Muscle layer of duodenum (tissue), 2 donors: Measurements from ENCODE around the gene GABRP.
"Not testable (repeated sequence)": the region's sequence is repeated elsewhere in the genome, so short reads cannot be mapped to it uniquely, and the experiment has no call there.

Experiments used
- H3K27ac ChIP-seq: one replicate; pipeline ENCODE4 v1.7.0; 2013; ENCODE audit warnings: mild to moderate bottlenecking, low read length
- H3K27me3 ChIP-seq: one replicate; pipeline ENCODE4 v1.7.0; 2013; ENCODE audit warnings: low read depth, mild to moderate bottlenecking, control low read depth, low read length
- H3K36me3 ChIP-seq, 2 donors: one replicate each; pipeline ENCODE4 v1.7.0; 2013; ENCODE audit warnings: low read length in 2 of 2, control low read depth in 1 of 2, mild to moderate bottlenecking in 1 of 2; ENCODE audit not compliant: insufficient read depth in 2 of 2, control insufficient read depth in 1 of 2
- H3K4me1 ChIP-seq, 2 donors: one replicate each; pipeline ENCODE4 v1.7.0; 2013; ENCODE audit warnings: low read length in 2 of 2, mild to moderate bottlenecking in 2 of 2, control low read depth in 1 of 2, moderate library complexity in 1 of 2; ENCODE audit not compliant: insufficient read depth in 2 of 2, control insufficient read depth in 1 of 2
- H3K4me3 ChIP-seq, 2 donors: one replicate each; pipeline ENCODE4 v1.7.0; 2013; ENCODE audit warnings: low read length in 2 of 2, low read depth in 1 of 2, mild to moderate bottlenecking in 1 of 2
- H3K9me3 ChIP-seq, 2 donors: one replicate each; pipeline ENCODE4 v1.7.0; 2013; ENCODE audit warnings: low read length in 2 of 2, control low read depth in 1 of 2, mild to moderate bottlenecking in 1 of 2; ENCODE audit not compliant: control insufficient read depth in 1 of 2
- donor health status: healthy.

Gene GABRP

DNA sequence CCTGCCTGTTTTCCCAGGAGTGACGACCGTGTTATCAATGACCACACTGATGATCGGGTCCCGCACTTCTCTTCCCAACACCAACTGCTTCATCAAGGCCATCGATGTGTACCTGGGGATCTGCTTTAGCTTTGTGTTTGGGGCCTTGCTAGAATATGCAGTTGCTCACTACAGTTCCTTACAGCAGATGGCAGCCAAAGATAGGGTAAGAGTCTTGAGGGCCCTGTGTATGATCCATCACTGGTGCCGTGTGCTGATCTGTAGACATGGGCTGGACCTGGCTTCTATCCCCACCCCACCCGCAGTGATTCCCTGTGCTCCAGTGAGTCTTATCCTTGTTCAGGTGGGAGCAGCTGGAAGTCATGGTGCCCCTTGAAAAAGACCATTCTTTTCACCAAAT, 26.0 kb downstream of the GABRP start:
- Histone ChIP-seq H3K27ac (no peak overlapping the region), H3K27me3 (no peaks in the 10 kb centered on the region), H3K36me3 (no peaks in the 10 kb centered on the region), H3K4me3 (no peak overlapping the region), H3K9me3 (no peaks in the 10 kb centered on the region), H3K4me1 (no peaks in the 10 kb centered on the region)

DNA sequence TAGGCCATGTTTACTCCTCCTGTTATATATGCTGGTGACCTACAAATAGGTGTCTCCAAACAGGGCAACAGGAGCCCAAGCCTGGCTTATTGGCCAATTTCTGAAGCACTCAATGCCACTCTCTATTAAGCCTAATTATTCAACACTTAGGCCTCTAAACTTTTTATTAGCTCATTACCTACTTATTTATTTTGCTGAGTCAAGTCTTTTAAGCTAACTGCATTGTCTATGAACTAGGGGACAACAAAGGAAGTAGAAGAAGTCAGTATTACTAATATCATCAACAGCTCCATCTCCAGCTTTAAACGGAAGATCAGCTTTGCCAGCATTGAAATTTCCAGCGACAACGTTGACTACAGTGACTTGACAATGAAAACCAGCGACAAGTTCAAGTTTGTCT, 28.2 kb downstream of the GABRP start:
- Histone ChIP-seq H3K36me3 (no peaks in the 10 kb centered on the region), H3K9me3 (no peaks in the 10 kb centered on the region), H3K4me1 (no peaks in the 10 kb centered on the region), H3K27ac (no peak overlapping the region), H3K27me3 (no peaks in the 10 kb centered on the region), H3K4me3 (no peak overlapping the region)

DNA sequence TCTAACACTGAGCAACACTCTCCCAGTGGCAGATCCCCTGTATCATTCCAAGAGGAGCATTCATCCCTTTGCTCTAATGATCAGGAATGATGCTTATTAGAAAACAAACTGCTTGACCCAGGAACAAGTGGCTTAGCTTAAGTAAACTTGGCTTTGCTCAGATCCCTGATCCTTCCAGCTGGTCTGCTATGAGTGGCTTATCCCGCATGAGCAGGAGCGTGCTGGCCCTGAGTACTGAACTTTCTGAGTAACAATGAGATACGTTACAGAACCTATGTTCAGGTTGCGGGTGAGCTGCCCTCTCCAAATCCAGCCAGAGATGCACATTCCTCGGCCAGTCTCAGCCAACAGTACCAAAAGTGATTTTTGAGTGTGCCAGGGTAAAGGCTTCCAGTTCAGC, 29.7 kb downstream of the GABRP start:
- Histone ChIP-seq H3K4me1 (no peaks in the 10 kb centered on the region), H3K4me3 (no peak overlapping the region), H3K27ac (no peak overlapping the region), H3K9me3 (no peaks in the 10 kb centered on the region), H3K27me3 (no peaks in the 10 kb centered on the region), H3K36me3 (no peaks in the 10 kb centered on the region)

DNA sequence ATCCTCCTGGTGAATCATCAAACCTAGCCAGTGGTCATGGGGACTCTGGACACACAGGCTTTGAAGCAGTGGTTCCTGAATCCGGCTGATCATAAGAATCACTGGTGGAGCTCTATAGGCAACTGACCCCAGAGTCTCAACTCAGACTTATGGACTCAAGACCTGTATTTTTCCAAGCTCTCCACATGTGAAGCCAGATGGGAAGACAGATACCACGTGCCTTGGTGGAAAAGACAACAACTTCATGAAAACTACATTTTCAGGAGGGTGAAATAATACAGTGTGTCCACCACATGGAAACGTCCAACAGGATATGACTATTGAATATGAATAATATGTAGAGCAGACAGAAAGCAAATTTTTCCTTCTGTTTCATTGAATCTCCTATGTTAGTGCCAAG, 33.7 kb downstream of the GABRP start:
- no peak overlapping the region for H3K27ac ChIP-seq
- H3K4me1 ChIP-seq = no peaks in the 10 kb centered on the region
- H3K4me3 ChIP-seq = no peak overlapping the region
- H3K27me3 ChIP-seq = no peaks in the 10 kb centered on the region
- H3K9me3 ChIP-seq = no peaks in the 10 kb centered on the region
- H3K36me3 ChIP-seq = no peaks in the 10 kb centered on the region

DNA sequence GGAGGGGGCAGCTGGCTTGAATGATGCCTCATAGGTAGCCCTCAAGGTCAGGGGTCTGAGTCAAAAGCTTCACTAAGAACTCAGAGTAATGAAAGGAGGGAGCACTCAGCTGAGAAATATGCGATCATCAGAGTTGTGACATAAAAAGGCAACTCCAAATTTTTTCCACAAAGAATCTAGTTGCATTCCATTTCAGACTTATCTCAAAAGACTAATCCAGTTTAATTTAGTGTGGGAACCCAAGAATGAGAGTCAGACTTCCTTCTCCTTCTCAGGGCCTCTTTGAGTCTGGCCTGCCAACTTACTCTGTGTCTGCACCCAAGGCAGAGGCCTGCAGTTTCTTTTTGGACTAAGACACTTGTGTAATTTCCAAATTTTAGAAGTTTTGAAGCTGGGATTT, 34.7 kb downstream of the GABRP start:
- no peaks in the 10 kb centered on the region for H3K4me1 ChIP-seq
- H3K27me3 ChIP-seq = no peaks in the 10 kb centered on the region
- H3K27ac ChIP-seq = no peak overlapping the region
- no peaks in the 10 kb centered on the region for H3K36me3 ChIP-seq
- no peak overlapping the region for H3K4me3 ChIP-seq
- H3K9me3 ChIP-seq = no peaks in the 10 kb centered on the region

DNA sequence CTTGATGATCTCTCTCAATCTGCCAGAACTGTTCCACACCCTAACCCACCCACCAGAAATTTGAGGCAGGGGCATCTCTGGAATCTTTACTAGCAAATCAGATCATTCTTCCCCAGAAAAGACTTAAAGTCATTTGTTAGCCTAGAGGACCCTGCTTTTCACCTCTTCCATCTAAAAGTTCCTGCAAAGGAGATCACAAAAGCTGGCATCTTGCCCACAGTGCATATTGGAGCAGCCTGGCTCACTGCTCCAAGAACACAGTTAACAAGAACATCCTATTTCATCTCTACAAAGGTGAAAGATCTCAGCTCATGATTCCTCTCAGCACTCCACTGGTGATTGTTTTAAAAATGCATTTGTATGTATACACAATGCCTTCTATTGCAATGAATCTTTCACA, 36.3 kb downstream of the GABRP start:
- no peak overlapping the region for H3K4me3 ChIP-seq
- H3K27ac ChIP-seq = no peak overlapping the region
- no peaks in the 10 kb centered on the region for H3K36me3 ChIP-seq
- no peaks in the 10 kb centered on the region for H3K27me3 ChIP-seq
- no peaks in the 10 kb centered on the region for H3K4me1 ChIP-seq
- H3K9me3 ChIP-seq = no peaks in the 10 kb centered on the region

DNA sequence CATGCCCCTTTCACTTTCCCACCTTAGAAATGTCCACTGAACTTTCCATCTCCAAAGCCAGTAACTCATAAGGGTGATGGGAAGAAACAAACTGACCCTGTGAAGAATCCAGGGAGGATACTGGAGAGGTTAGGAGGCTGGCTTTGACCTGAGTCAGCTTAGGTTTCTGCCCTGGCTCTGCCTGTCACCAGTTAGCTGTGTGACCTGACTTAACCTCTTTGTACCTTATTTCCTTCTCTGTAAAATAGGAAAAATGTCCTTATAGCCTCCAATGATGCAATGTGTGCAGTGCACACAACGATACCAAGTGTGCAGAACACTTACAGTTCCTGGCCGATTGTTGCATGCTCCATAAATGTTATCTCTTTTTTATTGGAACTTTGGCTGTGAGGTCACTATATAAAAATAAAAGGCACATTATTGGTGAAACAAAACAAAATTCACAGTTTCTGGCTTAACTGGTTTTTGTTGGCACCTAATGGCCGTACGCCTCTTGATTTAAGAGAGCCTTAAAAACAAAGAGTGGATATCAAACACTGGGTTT, 37.8 kb downstream of the GABRP start:
- peaks cover 0 to 4% of the 10 kb centered on the region in 2 donors for H3K9me3 ChIP-seq
- no peak overlapping the region for H3K27ac ChIP-seq
- no peaks in the 10 kb centered on the region for H3K36me3 ChIP-seq
- H3K27me3 ChIP-seq = no peaks in the 10 kb centered on the region
- H3K4me3 ChIP-seq = no peak overlapping the region
- H3K4me1 ChIP-seq = no peaks in the 10 kb centered on the region

DNA sequence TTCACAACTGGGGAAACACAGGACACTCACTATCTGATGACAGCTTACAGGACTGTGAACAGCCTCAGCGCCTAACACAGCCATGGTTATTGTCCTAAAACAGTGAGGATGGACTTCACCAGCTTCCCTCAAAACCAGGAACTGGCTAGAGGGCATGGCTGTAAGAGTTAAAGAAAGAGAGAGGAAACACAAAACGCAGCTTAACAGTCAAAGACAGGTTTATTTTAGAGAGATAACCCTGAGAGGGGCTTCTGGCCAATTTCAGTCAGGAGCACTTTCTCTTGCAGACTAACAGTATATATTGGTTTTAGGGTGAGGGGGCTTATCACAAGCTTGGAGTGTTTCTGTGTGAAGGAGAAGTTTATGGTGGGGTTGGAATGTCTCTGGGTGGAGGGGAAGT, 42.6 kb downstream of the GABRP start:
- Histone ChIP-seq H3K4me1 (no peaks in the 10 kb centered on the region), H3K4me3 (no peak overlapping the region), H3K9me3 (peaks cover 0 to 4% of the 10 kb centered on the region in 2 donors), H3K27ac (no peak overlapping the region), H3K27me3 (no peaks in the 10 kb centered on the region), H3K36me3 (no peaks in the 10 kb centered on the region)

DNA sequence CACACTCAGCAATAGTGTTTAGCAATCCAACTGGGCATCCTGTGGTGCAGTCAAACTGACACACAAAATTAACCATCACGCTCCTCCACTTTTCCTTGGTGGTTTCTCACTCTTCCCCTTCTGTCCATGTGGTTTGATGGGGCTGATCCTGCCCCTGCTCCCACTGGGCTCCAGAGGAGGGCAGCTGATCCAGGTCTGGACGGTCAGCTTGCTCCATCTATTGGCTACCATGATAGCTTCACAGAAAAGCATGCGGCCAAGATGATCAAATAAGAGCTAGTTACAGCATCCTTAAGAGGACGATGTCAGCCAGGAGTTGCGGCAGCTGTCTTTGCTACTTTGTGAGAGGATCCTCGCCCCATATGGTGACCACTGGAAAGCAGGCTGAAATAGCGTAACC, 48.7 kb downstream of the GABRP start:
- H3K4me1 ChIP-seq = no peaks in the 10 kb centered on the region
- no peaks in the 10 kb centered on the region for H3K27me3 ChIP-seq
- no peak overlapping the region for H3K27ac ChIP-seq
- H3K9me3 ChIP-seq = no peaks in the 10 kb centered on the region
- H3K4me3 ChIP-seq = no peak overlapping the region
- H3K36me3 ChIP-seq = no peaks in the 10 kb centered on the region

DNA sequence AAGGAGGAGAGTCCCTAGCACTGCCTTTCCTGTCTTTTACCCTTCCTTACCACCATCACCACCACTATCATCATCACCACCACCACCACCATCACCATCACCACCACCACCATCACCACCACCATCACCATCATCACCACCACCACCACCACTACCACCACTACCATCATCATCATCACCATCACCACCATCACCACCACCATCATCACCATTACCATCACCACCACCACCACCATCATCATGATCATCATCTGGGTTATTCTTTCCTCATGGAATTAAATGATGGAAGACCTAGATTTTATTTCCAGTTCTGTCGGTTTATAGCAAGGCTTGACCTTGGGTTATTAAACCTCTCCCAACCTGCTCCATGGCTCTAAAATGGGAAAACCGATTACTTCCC, 50.5 kb downstream of the GABRP start:
- not testable (repeated sequence) for H3K27me3 ChIP-seq, H3K36me3 ChIP-seq, H3K4me3 ChIP-seq, H3K4me1 ChIP-seq, H3K27ac ChIP-seq, H3K9me3 ChIP-seq

DNA sequence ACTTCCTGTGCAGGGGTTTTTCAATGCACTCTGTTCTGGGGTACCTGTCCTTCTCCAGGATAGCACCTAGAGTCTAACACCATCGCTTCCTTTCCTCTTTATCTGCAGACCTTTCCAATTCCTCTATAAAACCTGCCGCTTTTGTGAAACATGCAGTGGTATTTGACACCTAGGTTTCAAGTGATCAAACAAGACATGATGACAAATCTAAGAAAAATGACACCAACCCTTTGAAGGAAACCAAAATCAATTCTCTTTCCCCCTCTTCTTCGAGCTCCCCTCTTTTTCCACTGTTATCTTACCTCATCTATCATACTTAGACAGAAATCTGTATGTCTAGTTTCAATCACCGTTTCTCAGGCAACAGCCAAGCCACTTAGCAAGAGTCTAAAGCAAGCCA, 52.7 kb downstream of the GABRP start:
- Histone ChIP-seq H3K36me3 (no peaks in the 10 kb centered on the region), H3K27ac (no peak overlapping the region), H3K4me3 (no peak overlapping the region), H3K9me3 (no peaks in the 10 kb centered on the region), H3K27me3 (no peaks in the 10 kb centered on the region), H3K4me1 (no peaks in the 10 kb centered on the region)

DNA sequence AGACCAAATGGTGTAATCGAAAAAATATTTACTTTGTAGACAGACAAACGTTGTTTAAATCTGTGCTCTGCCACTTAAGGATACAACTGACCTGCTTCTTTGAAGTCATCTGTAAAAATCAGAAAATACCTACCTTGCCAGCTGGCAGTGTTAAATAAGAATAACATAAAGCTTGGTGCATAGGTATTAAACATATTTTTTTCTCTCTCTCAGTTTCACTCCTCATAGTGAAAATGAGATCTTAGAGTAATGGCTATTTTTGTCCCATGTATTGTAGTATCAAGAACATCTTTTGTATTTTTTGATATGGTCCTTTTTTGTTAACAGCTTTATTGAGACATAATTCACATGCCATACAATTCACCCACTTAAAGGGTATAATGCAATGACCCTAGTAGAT, 60.3 kb downstream of the GABRP start:
- Histone ChIP-seq H3K36me3 (no peaks in the 10 kb centered on the region), H3K9me3 (no peaks in the 10 kb centered on the region), H3K4me3 (no peak overlapping the region), H3K27ac (no peak overlapping the region), H3K27me3 (no peaks in the 10 kb centered on the region), H3K4me1 (no peaks in the 10 kb centered on the region)
